VCaP (cell line): ENCODE results near the gene OR2V1.

Experiments used
- H3K27ac ChIP-seq: fragments of 450-650 bp; 2 replicates; pipeline ENCODE4 v1.5.1; 2017
- CTCF ChIP-seq: fragments of 450-650 bp; conservative IDR thresholded peaks from 2 replicates; pipeline ENCODE4 v1.5.1; 2017; ENCODE audit warnings: mild to moderate bottlenecking, moderate library complexity

The OR2V1 gene

DNA sequence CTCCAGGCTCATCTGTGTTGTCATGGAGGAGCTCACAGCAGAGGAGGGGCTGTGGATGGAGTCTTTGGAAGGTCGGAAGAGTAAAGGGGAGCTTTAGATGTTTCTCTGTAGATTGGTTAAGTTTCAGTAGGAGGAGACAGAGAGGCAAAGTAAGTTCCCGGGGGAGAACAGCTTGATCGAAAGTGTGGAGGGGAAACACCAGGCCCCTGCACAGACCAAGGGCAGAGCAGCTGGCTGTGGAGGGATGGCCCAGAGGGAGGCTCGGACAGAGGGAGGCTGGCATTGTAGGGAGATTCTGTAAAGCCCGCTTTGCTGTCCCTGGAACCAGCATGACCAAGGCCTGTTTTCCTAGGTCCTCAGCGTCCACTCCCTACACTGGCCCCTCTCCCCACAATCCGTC lies 11.1 kb upstream of the OR2V1 start:
- no peak overlapping the region for H3K27ac ChIP-seq
- no peak for TF ChIP-seq CTCF

GRCh38 chr5:181140766-181141165 lies 9.8 kb upstream of the OR2V1 start:
- TF ChIP-seq CTCF = no peak
- no peak overlapping the region for H3K27ac ChIP-seq

DNA sequence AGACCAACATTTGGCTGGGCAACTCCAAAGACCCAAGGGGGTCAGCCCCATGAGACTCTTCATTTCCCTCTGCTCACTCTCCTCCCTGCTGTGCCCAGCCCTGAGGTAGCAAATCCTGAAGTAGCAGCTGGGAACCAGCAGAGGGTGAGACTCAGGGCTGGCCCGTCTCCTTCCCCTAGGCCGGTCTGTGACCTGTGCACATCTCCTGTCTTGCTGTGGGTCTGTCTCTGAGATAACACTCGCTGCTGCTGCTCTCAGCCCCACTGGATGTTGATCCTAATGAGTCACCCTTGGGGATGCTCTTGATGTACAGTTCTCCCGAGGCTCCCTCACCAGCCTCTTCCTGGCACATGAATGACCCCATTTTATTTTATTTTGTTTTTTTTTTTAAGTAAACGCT lies 7.3 kb upstream of the OR2V1 start:
- no peak for TF ChIP-seq CTCF
- H3K27ac ChIP-seq = no peak overlapping the region

DNA sequence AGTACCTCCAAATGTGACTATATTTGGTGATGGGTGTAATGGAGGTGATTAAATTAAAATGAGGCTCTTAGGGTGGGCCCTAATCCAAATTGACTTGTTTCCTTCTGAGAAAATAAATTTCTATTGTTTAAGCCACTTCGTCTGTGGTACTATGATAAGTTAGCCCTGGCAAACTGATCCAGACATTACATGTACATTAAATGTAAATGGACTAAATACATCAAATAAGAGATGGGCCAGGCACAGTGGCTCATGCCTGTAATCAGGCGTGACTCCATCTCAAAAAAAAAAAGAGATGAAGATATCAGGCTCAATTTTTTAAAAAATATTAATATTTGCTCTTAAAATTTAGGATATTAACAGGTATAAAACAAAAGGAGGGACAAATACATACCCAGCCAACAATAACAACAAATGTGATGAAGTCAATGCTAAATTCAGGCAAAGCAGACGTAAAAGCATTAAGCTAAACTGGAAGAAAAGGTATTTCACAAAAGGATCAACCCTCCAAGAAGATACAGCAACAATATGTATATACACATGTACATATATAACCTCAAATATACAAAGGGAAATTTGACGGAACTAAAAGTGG lies 5.5 kb upstream of the OR2V1 start:
- TF ChIP-seq CTCF = no peak
- H3K27ac ChIP-seq = no peak overlapping the region

DNA sequence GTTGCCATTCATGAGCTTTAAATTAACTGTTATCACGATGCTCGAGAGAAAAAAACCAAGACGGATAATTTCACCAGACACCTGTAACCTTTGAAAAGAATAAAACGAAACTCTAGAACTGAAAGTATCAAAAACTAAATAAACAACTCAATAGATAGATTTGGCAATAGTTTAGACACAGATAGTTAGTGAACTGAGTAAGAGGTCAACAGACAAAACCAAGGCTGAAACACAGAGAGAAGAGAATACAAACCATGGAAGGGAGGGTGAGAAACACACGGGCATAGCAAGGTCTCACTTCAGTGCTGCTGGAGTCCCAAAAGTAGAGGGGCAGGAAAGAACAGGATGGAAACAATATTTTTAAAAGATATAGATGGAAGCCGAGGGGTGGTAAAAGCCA lies 3.3 kb upstream of the OR2V1 start:
- H3K27ac ChIP-seq = no peak overlapping the region
- TF ChIP-seq CTCF = no peak

GRCh38 chr5:181133610-181134231 lies 2.8 kb upstream of the OR2V1 start:
- H3K27ac ChIP-seq = no peak overlapping the region
- TF ChIP-seq CTCF = no peak

DNA sequence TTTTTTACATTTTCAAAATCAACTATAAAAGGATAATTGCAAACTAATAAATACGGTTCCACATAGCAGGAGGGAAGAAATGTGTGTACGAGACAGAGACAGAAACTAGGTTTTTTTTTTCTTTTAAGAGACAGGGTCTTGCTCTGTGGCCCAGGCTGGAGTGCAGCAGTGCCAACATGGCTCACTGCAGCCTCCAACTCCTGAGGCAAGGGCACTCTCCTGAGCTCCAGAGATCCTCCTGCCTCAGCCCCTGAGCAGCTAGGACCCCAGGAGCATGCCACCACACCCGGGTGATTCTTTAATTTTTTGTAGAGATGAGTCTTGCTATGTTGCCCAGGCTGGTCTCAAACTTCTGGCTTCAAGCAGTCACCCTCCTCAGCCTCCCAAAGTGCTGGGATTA lies 2.1 kb upstream of the OR2V1 start:
- no peak overlapping the region for H3K27ac ChIP-seq
- no peak for TF ChIP-seq CTCF
